Natural killer cell treated with Interleukin-12 subunit alpha and Interleukin-12 subunit beta and Interleukin-15 and Interleukin-18, amount 100 ng/mL, for 72 hours (primary cell): ENCODE results near the gene DPM2. TPM values are rescaled to one million over a fixed set of nuclear protein-coding genes. Genes with fewer than 3 reads are reported as not detected.

Source experiments
- ATAC-seq, 2 donors: fragments of 150-1000 bp; cut with Tn5 transposase in 1 of 2; sonication (Bioruptor Pico), chemical (Tn5 transposase) in 1 of 2; 2 replicates each; pipeline ENCODE4 v1.10.0; 2021
- DNase-seq: peaks from one replicate; pipeline ENCODE4 v3.0.0; 2022; ENCODE audit warnings: low spot score
- H3K27ac Mint-ChIP-seq, 2 donors: 1 replicate in 1 of 2; 2 replicates in 1 of 2; pipeline ENCODE4 v1.8.0; 2022; ENCODE audit warnings: mixed read lengths in 2 of 2, mild to moderate bottlenecking in 1 of 2, moderate library complexity in 1 of 2
- H3K27me3 Mint-ChIP-seq, 2 donors: 1 replicate in 1 of 2; 2 replicates in 1 of 2; pipeline ENCODE4 v1.8.0; 2022; ENCODE audit warnings: mixed read lengths in 2 of 2
- H3K36me3 Mint-ChIP-seq: one replicate; pipeline ENCODE4 v1.8.0; 2022; ENCODE audit warnings: mixed read lengths
- H3K4me1 Mint-ChIP-seq, 2 donors: 1 replicate in 1 of 2; 2 replicates in 1 of 2; pipeline ENCODE4 v1.8.0; 2022; ENCODE audit warnings: low read depth in 2 of 2, mixed read lengths in 2 of 2, mild to moderate bottlenecking in 1 of 2
- H3K4me3 Mint-ChIP-seq: one replicate; pipeline ENCODE4 v1.8.0; 2022; ENCODE audit warnings: mixed read lengths
- H3K9me3 Mint-ChIP-seq: 2 replicates; pipeline ENCODE4 v1.8.0; 2022; ENCODE audit warnings: mixed read lengths
- total RNA-seq, 2 donors: library from RNA; stranded (reverse); gene quantifications; one replicate each; pipeline ENCODE4 v1.2.3, GENCODE V29; 2022

The DPM2 gene
- total RNA-seq, 2 donors from 2014 or later, result 47.9 to 74.4 TPM

DNA sequence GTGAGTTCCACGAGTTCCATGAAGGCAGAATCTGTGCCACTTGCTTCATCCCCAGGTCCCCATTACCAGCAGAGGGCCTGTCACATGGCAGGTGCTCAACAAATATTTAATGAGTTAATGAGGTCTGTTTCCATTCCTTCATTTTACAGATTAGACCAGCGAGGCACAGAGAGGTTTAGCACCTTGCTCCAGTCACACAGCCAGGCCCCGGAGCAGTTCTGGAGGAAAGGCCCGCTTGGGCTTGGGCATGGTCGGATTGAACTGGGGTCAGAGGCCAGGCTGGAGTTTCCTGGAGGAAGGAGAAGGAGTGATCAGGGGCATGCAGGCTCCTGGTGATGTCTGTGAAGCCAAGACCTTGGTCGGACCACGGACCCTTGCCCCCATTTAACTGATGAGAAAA lies 16.9 kb downstream of the DPM2 start:
- peaks cover 9% of the 10 kb centered on the region in 2 donors for H3K27me3 Mint-ChIP-seq
- ATAC-seq, result no peak
- no peaks in the 10 kb centered on the region for H3K9me3 Mint-ChIP-seq
- H3K4me1 Mint-ChIP-seq, result peaks cover 28 to 31% of the 10 kb centered on the region in 2 donors
- H3K36me3 Mint-ChIP-seq, result no peaks in the 10 kb centered on the region
- peak overlapping the region; percentile 17 for H3K4me3 Mint-ChIP-seq
- DNase-seq, result no peak
- H3K27ac Mint-ChIP-seq, result no peak overlapping the region

DNA sequence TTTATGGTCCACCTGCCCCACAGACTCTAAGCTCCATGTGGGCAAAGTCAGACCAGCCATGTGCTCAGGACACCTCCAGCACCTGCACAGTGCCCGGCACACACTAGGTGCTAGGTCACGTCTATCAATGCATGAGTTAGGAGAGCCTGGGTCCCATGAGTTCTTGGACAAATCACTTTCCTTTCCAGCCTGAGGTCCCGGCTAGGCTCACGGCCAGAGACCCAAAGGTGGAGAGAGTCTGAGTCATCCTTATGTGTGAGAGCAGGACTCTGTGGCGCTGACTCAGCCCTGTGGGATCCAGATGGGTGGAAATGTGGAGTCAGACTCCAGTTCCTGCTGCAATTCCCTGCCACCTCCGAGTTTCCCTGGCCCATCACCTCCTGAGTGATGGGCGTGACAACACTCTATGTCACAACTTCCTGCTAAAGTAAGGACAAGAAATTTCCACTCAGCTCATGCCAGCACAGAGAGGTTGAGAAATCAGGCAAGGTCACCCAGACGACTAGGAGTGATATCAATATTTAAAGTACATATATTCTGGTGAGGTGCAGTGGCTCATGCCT lies 18.3 kb downstream of the DPM2 start:
- Mint-ChIP-seq H3K27me3 (peaks cover 0 to 2% of the 10 kb centered on the region in 2 donors), H3K9me3 (no peaks in the 10 kb centered on the region), H3K36me3 (no peaks in the 10 kb centered on the region), H3K4me3 (peak overlapping the region; percentile 56), H3K27ac (peak overlapping the region; percentile 64 to 92), H3K4me1 (peaks cover 28 to 35% of the 10 kb centered on the region in 2 donors)
- peak; percentile 9 to 43 for ATAC-seq
- no peak for DNase-seq

DNA sequence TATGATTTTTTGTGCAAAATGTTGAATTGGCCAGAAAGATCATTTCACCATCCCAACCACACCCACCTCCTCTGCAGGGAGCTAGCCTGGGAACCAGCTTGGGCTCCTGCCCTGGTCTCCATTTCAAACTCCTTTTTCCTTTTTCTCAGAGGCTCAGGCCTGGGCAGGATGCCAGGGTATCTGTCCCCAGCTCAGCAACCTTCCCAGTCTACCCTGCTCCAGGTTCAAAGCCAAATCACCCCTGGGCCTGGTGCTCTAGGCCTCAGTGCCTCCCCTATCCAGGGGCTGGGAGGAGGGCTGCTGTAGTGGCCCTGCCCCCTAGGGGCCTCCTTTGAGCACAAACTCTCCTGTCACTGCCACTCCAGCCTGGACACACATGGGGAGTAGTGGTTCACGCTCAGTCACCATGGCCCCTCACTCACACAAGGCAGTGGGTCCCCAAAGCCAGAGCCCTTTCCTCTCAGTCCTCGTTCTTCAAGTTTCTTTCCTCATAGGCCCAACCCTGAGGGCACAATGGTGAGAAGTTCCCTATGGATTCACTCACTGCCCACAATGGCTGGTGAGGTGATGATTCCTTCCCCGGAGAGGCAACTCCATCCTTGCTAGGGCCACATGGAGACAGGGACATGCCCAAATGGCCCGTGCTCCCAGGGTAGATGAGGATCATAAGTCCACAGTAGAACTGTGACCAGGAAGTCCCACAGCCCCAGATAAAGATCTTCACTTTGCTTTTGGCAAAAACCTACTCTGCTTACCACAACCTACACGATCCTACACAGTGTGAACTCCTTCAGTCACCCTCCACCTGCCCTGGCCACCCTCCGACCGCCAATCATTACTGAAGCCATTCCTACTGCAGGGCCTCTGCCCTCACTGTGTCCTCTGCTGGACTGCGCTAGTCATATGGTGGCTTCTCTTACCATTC lies 19.2 kb downstream of the DPM2 start:
- Mint-ChIP-seq H3K27ac (peak overlapping the region; percentile 64 to 92), H3K27me3 (no peaks in the 10 kb centered on the region), H3K4me1 (peaks cover 28 to 35% of the 10 kb centered on the region in 2 donors), H3K36me3 (no peaks in the 10 kb centered on the region), H3K4me3 (peak overlapping the region; percentile 56), H3K9me3 (no peaks in the 10 kb centered on the region)
- DNase-seq, result no peak
- no peak for ATAC-seq

DNA sequence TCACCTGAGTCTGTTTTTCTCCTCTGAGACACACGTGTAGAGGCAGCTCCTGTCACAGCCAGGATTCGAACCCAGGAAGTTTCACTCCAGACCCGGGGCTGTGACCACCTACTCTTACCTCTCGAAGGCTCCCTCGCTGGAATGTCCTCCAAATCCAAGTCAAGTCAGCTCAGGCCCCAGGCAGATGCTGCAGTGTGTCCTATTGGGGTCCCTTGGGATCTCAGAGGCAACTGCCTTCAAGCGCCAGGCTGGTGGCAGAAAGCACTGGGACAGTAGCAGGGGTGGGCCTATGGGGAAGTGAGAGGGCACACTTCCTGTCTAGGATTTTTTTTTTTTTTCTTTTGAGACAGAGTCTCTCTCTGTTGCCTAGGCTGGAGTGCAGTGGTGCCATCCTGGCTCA lies 20.1 kb downstream of the DPM2 start:
- Mint-ChIP-seq H3K9me3 (no peaks in the 10 kb centered on the region), H3K4me1 (peaks cover 28 to 35% of the 10 kb centered on the region in 2 donors), H3K27ac (no peak overlapping the region), H3K36me3 (no peaks in the 10 kb centered on the region), H3K4me3 (peak overlapping the region; percentile 71), H3K27me3 (no peaks in the 10 kb centered on the region)
- DNase-seq (no peak), ATAC-seq (no peak)

DNA sequence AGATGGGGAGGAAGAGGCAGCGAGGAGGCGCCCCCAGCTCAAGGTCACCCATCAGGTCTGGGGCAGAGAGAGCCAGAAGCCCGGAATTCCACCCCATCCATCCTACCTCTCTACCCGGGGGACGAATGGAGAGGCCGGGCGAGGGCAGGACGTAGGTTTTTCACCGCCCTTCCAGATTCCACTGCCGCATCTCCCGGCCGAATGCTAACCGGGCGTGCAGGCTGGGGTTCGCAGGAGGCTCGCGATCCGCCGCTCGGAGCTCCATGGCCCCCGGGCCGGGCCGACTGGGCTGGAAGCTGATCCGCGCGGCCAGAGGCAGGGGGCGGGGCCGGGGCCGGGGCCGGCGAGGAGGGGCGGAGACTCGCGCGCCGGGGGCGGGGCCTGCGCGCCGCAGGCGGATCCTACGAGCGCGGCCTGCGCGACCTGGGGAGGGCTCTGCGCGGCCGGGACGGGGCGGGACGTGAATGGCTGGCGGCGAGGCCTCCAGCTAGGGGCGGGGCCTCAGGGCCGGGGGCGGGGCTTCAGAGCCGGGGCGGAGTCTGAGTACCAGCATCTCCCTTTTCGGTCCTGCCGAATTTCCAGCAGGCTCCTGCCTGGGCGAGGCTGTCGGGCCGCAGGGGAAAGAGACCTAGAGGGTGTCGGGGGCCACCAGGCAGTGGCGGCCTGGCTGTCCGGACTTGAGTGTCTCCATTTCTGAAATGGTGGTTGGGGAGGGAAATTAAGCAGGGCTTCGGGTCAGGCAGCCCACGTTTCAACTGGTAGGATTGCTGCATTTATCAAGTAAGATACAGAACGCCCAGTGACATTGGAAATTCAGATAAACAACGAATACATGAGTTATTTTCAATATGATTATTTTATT lies 20.7 kb downstream of the DPM2 start, which contains the start of gene ST6GALNAC4:
Gene ST6GALNAC4, minus strand, starts transcription at position 322 of the 862 bp plus-strand sequence. CDS start 622 bp downstream, outside the sequence.
- peaks cover 28 to 35% of the 10 kb centered on the region in 2 donors for H3K4me1 Mint-ChIP-seq
- no peaks in the 10 kb centered on the region for H3K36me3 Mint-ChIP-seq
- no peaks in the 10 kb centered on the region for H3K9me3 Mint-ChIP-seq
- H3K27ac Mint-ChIP-seq, result no peak within 1 kb of the TSS
- DNase-seq, result peak; percentile 96
- peak within 1 kb of the TSS; percentile 71 for H3K4me3 Mint-ChIP-seq
- no peaks in the 10 kb centered on the region for H3K27me3 Mint-ChIP-seq
- ATAC-seq, result peak; percentile 97 to 99

DNA sequence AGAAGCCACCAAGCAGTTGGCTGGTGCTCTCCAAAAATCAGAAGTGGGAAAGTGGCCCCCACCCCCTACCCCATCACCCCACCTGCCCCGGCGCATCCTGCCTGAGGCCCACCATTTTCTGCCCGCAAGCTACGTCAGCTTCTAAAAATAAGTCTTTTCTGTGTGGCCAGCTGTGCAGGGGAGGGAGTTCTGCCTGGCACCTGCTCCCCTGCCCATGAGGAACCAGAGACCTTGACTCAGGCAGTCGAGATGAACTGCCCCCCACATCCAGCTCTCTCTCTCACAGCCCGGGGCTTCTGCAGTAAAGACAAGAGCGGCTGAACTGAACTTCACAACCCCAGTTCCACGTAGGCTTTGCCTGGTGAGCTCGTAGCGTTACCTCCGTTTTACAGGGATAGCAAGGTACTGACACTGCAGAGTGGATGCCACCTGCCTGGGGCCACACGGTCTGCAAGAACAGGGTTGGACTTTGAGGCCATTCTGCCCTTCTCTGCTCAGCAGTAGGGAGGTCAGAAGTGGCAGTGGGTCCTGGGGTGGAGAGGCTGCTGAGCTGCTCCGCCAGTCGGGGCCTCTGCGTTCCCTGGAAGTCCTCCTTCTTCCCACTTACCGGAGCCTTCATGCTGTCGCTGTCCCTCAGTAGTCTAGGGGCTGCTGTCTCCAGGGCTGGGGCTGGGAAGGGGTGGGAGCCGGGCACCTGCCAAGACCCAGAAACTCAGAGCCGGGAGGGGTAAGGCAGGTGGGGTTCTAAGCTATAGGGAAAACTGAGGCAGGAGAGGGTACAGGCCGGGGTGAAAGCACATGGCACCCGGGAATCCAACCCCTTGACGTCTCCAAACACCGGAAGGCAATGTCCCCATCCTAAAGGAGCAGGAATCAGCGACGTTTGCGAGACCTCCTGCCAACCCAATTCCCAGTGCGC lies 21.6 kb downstream of the DPM2 start:
- peaks cover 30 to 31% of the 10 kb centered on the region in 2 donors for H3K4me1 Mint-ChIP-seq
- no peak overlapping the region for H3K27ac Mint-ChIP-seq
- DNase-seq (no peak), ATAC-seq (no peak)
- peaks cover 1% of the 10 kb centered on the region for H3K36me3 Mint-ChIP-seq
- H3K4me3 Mint-ChIP-seq, result peak overlapping the region; percentile 71
- H3K27me3 Mint-ChIP-seq, result no peaks in the 10 kb centered on the region
- no peaks in the 10 kb centered on the region for H3K9me3 Mint-ChIP-seq

DNA sequence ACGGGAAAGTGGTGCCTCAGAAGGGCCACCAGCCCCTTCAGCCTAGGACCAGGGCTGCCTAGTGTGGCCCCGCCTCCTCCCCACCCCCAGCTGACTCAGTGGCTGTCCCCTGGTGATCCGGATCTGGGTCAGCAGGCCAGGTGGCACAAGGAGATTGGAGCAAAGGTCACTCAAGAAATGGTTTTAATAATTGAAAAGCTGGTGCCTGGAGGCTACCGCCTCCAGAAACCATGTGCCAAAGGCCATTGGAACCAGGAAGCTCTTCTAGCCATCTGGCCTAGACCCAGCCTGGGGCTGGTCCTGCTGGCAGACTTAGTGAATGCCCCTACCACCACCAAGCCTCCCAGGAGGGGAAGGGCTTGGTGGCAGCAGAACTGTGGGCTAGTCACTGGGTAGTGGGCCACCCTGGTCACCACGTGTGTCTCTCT lies 22.3 kb downstream of the DPM2 start:
- DNase-seq (no peak), ATAC-seq (no peak)
- Mint-ChIP-seq H3K36me3 (peaks cover 7% of the 10 kb centered on the region), H3K4me3 (peak overlapping the region; percentile 71), H3K9me3 (no peaks in the 10 kb centered on the region), H3K27ac (no peak overlapping the region), H3K4me1 (peaks cover 33 to 37% of the 10 kb centered on the region in 2 donors), H3K27me3 (no peaks in the 10 kb centered on the region)

DNA sequence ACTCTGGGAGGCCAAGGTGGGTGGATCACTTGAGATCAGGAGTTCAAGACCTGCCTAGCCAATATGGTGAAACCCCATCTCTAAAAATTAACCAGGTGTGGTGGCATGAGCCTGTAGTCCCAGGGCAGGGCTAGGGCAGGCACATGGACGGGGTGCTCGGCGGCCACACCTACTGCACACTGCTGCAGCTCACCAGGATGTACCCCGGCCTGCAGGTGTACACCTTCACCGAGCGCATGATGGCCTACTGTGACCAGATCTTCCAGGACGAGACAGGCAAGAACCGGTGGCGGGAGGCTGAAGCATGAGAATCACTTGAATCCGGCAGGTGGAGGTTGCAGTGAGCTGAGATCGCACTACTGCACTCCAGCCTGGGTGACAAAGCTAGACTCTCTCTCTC lies 24.0 kb downstream of the DPM2 start:
- DNase-seq (no peak), ATAC-seq (no peak)
- H3K4me1 Mint-ChIP-seq, result peaks cover 23 to 25% of the 10 kb centered on the region in 2 donors
- no peak overlapping the region for H3K27ac Mint-ChIP-seq
- no peaks in the 10 kb centered on the region for H3K9me3 Mint-ChIP-seq
- peaks cover 7% of the 10 kb centered on the region for H3K36me3 Mint-ChIP-seq
- no peak overlapping the region for H3K4me3 Mint-ChIP-seq
- no peaks in the 10 kb centered on the region for H3K27me3 Mint-ChIP-seq

DNA sequence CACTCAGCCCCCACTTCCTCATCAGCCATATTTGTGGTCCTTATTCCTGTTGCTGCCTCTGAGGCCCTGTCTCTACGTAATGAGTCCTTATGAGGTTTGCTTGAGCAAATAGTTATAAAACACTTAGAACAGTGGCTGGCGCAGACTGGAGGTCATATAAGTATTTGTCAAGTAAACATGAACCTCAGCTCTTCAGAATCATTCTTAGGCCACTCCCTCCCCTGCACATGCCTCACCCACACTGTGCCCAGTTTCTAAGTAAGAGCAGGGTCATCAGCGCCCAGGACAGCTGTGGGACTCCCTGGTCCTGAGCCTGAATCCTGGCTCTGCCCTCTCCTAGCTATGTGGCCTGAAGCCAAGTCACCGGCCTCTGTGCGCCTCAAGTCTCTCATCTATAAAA lies 24.8 kb downstream of the DPM2 start:
- H3K27ac Mint-ChIP-seq, result no peak overlapping the region
- H3K27me3 Mint-ChIP-seq, result no peaks in the 10 kb centered on the region
- peaks cover 18% of the 10 kb centered on the region in 2 donors for H3K4me1 Mint-ChIP-seq
- ATAC-seq (no peak), DNase-seq (no peak)
- no peaks in the 10 kb centered on the region for H3K9me3 Mint-ChIP-seq
- peaks cover 7% of the 10 kb centered on the region for H3K36me3 Mint-ChIP-seq
- no peak overlapping the region for H3K4me3 Mint-ChIP-seq

DNA sequence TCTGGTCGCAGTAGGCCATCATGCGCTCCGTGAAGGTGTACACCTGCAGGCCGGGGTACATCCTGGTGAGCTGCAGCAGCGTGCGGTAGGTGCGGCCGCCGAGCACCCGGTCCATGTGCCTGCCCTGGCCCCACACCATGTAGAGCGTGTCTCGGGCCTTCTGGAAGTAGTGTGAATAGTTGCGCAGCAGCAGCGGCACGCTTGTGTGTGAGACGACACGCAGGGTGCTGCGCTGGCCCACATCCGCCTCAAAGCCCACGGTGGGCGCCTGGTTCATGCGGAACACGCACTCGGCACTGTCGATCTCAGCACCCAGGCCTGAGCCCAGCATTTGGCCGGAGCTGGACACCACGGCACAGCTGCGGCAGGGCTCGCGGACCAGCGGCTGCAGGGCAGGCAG lies 25.4 kb downstream of the DPM2 start:
- DNase-seq, result no peak
- Mint-ChIP-seq H3K27ac (no peak overlapping the region), H3K4me1 (peaks cover 12 to 15% of the 10 kb centered on the region in 2 donors), H3K27me3 (no peaks in the 10 kb centered on the region), H3K4me3 (no peak overlapping the region), H3K9me3 (no peaks in the 10 kb centered on the region), H3K36me3 (peaks cover 7% of the 10 kb centered on the region)
- ATAC-seq, result no peak

DNA sequence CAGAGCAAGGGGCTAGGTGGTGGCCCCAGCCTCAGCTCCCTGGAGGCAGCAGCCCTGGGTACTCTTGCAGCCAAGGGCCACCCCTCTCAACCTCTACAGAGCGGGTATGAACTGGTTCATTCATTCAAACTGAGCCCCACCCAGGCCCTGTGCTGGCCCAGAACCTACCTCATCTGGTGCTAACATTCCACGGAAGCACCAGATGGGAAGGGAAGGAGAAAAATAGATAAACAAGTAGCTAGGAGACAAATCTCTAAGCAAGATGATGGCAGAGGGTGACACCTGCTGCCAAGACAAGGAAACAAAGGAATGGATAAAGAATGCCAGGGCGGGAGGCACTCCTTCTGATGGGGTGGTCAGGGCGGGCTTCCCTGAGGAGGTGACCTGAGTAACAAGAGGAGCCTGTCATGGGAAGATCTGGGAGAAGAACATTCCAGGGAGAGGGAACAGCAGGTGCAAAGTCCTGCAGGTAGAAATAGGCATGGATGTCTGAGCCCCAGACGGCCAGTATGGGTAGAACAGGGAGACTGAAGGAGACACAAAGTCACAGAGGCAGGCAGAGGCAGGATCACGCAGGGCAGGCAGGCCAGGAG lies 26.9 kb downstream of the DPM2 start:
- H3K36me3 Mint-ChIP-seq, result peaks cover 7% of the 10 kb centered on the region
- ATAC-seq (no peak), DNase-seq (no peak)
- H3K27me3 Mint-ChIP-seq, result no peaks in the 10 kb centered on the region
- peaks cover 19 to 22% of the 10 kb centered on the region in 2 donors for H3K4me1 Mint-ChIP-seq
- H3K4me3 Mint-ChIP-seq, result peak overlapping the region; percentile 17
- H3K27ac Mint-ChIP-seq, result peak overlapping the region; percentile 59 to 60
- H3K9me3 Mint-ChIP-seq, result no peaks in the 10 kb centered on the region

DNA sequence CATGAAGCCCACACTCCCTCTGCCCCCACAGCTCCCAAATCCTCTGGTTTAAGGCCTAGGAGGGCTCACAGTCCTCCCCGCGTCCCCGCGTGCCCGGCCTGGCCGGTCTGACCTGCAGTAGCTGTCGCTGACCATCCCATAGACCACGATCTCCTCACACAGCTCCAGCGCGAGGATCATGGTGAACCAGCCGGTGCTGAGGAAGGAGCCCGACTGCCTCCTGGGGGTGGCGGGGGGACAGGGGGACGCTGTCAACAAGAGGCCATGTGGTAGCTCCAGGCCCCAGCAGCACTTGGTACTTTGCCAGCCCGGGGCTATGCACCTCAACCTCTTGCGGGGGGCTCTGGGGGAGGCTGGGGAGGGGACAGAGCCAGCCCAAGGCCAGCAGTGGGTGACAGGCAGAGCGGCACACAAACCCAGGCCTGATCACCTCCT lies 27.8 kb downstream of the DPM2 start:
- H3K36me3 Mint-ChIP-seq, result peaks cover 7% of the 10 kb centered on the region
- DNase-seq (no peak), ATAC-seq (no peak)
- no peaks in the 10 kb centered on the region for H3K9me3 Mint-ChIP-seq
- H3K27ac Mint-ChIP-seq, result no peak overlapping the region
- no peak overlapping the region for H3K4me3 Mint-ChIP-seq
- peaks cover 22 to 31% of the 10 kb centered on the region in 2 donors for H3K4me1 Mint-ChIP-seq
- H3K27me3 Mint-ChIP-seq, result no peaks in the 10 kb centered on the region
